ENCODE results near the gene SLC35A5.
"Not testable (repeated sequence)": the region's sequence is repeated elsewhere in the genome, so short reads cannot be mapped to it uniquely, and the experiment has no call there.

The SLC35A5 gene

GRCh38 chr3:112561734-112562529 lies at the start of gene SLC35A5, which contains the start of gene ATG3:
SLC35A5 (plus strand) TSS chr3:112562045; CDS start chr3:112563404, 1,359 bp downstream.
ATG3 (minus strand) TSS chr3:112561962; CDS start chr3:112561528, 434 bp downstream.
- peak; percentile 99 for DNase-seq

- DNase-seq: no peak
Observed at GRCh38 chr3:112512320-112512719, 49.5 kb upstream of the SLC35A5 start.

- DNase-seq: no peak
Observed at GRCh38 chr3:112514527-112515128, 47.2 kb upstream of the SLC35A5 start.

GRCh38 chr3:112518970-112519369 lies 42.9 kb upstream of the SLC35A5 start:
- not testable (repeated sequence) for DNase-seq

GRCh38 chr3:112519424-112520001 lies 42.3 kb upstream of the SLC35A5 start:
- peak; percentile 20 for DNase-seq

- not testable (repeated sequence) for DNase-seq
Observed at GRCh38 chr3:112524127-112524526, 37.7 kb upstream of the SLC35A5 start.

- DNase-seq: no peak
Observed at GRCh38 chr3:112530573-112530972, 31.3 kb upstream of the SLC35A5 start.

GRCh38 chr3:112531358-112531781 lies 30.5 kb upstream of the SLC35A5 start:
- no peak for DNase-seq

- no peak for DNase-seq
Observed at GRCh38 chr3:112539825-112540650, 21.8 kb upstream of the SLC35A5 start.

- no peak for DNase-seq
Observed at GRCh38 chr3:112546216-112546759, 15.6 kb upstream of the SLC35A5 start.

GRCh38 chr3:112550859-112551258 lies 11.0 kb upstream of the SLC35A5 start:
- no peak for DNase-seq

GRCh38 chr3:112555535-112556170 lies 6.2 kb upstream of the SLC35A5 start:
- DNase-seq: no peak

GRCh38 chr3:112557976-112558375 lies 3.9 kb upstream of the SLC35A5 start:
- no peak for DNase-seq

GRCh38 chr3:112560307-112560706 lies 1.5 kb upstream of the SLC35A5 start:
- no peak for DNase-seq

GRCh38 chr3:112560721-112561483 lies 943 bp upstream of the SLC35A5 start:
- DNase-seq: peak; percentile 60

GRCh38 chr3:112561484-112561733 lies 436 bp upstream of the SLC35A5 start:
- no peak for DNase-seq

GRCh38 chr3:112564247-112564939 lies 2.5 kb downstream of the SLC35A5 start:
- not testable (repeated sequence) for DNase-seq

- DNase-seq: no peak
Observed at GRCh38 chr3:112564940-112565305, 3.1 kb downstream of the SLC35A5 start.

- no peak for DNase-seq
Observed at GRCh38 chr3:112568642-112569041, 6.8 kb downstream of the SLC35A5 start.

- DNase-seq: no peak
Observed at GRCh38 chr3:112569265-112569664, 7.4 kb downstream of the SLC35A5 start.

- no peak for DNase-seq
Observed at GRCh38 chr3:112572701-112573100, 10.9 kb downstream of the SLC35A5 start.

All from DMS 273 treated with DMSO at 0.1 percent for 48 hours (cell line).